ENCODE results near the gene DENND2D.
"Not testable (repeated sequence)": the region's sequence is repeated elsewhere in the genome, so short reads cannot be mapped to it uniquely, and the experiment has no call there.

DENND2D gene

DNA sequence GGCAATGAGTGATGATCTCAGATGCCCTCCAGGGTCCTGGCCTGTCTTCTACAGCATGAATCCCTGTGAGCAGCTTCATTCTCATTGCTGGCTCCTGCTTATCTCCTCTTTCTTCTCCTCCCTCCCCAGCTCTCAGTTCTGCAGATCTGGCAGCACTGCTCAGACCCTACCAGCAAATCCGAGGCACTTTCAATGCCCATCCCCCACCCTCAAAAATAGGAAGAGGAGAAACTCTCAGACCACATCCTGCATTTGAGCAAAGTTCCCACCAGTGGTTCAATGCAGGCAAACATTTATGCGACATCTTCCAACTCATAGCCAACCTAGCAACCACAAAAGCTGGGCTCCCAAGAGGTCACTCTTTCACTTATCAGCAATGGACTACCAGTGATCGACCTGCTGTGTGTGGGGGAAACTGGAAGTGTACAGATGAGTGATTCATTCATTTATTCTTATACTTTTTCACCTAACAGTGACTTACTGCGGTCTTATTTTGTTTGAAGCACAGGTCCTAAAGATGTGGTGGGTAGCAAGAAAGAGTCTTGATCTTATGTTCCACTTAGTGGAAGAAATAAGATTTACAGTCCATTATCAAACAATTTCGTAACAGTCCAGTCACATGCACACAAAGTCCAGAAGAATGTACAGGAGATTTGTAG is 21.3 kb upstream of the DENND2D start:
- no peak for DNase-seq

DNA sequence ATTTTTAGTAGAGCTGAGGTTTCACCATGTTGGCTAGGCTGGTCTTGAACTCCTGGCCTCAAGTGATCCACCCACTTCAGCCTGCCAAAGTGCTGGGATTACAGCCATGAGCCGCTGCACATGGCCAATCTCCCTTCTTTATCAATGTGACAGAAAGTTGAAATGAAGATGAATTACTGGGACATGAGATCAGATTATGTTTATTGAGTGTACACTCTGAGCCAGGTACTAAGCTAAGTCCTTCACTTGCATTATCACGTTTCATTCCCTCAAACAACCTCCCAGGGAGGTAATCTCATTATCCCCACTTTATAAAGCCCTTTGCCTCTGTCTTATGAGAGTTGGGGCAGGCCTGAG is 20.8 kb upstream of the DENND2D start:
- no peak for DNase-seq

DNA sequence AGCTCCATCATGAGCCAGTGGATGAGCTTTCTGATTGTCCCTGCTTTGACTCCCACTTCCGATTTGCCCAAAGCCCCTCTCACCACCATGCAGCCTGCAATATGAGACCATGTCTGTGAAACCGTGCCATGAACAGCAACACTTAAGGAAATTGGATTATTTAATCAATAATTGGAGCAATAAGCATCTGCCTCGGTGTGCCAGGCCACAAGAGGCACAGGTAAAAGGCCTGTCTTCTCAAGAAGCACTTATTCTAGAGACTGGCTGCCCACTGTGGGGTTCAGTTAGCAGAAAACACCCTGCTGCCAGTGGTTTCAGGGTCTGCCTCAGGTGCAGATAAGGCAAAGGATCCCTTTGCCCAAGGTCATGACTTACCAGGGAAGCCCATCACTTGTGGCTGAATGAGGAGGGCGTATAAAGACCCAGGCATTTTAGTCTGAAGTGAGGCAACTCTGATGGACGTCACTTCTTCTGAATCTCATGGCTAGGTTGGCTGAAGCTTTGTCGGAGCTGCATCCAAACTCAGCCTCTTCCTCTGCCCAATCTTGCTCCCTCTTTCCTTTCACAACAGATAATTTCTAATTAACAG is 19.9 kb upstream of the DENND2D start:
- no peak for DNase-seq

DNA sequence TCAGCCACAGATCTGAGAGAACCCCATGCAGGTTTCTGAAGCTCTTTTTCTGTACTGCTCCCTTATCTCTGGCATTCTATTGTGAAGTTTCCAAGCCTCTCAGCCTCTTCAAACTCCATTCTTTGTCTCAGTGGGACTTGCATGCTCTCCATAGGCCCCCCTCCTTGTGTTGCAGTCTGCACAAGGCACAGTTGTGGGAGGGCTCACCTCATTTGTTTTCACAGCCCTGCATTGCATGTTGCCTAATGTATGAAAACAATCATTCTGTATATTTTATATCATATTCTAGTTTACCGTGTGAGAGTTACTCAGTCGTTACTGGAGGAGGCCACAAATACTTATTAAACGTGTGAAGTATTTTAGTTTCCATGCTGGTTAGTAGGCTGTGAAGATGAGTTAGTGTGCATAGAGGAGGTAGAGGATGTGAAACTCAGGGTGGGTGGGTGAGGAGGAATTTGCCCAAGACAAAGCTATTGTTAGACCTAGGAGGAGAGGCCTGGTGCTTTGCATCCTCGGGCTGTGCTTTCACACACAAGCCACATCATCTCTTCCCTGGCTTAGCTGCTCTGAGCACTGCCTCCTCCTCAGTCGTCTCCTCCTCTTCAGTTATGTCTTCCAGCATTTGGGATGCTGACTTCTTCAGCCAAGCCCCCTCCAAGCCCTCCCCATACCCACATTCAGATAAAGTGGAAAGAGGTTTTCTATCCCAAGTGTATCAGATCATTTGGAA is 19.3 kb upstream of the DENND2D start:
- DNase-seq, result no peak

DNA sequence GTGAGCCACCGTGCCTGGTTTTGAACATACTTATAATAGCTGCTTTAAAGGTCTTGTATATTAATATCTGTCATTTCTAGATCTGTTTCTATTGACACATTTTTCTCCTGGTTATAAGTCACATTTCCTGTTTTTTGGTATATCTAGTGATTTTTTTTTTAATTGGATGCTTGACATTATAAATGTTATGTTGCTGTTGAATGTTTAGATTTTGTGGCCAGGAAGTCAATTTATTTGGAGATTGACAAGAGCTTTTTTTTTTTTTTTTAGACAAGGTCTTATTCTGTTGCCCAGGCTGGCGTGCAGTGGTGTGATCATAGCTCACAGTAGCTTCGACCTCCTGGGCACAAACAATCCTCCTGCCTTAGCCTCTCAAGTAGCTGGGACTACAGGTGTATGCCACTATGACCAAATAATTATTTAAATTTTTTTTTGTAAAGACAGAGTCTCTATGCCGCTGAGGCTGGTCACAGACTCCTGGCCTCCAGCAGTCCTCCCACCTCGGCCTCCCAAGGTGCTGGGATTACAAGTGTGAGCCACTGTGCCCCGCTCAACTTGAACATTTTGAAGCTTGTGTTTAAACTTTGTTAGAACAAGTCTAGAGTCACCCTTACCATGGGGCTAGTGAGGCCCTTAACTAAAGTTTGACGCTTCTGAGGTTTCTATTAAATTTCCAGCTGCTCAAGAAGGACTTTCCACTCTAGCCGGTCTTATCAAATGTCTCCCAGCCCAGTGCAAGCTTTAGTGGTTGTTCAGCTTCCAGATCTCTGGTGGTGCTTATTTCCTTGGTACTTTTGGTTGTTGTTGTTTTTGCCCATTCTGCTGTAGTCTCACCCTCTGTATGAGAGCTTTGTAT is 18.5 kb upstream of the DENND2D start:
- DNase-seq, result no peak

DNA sequence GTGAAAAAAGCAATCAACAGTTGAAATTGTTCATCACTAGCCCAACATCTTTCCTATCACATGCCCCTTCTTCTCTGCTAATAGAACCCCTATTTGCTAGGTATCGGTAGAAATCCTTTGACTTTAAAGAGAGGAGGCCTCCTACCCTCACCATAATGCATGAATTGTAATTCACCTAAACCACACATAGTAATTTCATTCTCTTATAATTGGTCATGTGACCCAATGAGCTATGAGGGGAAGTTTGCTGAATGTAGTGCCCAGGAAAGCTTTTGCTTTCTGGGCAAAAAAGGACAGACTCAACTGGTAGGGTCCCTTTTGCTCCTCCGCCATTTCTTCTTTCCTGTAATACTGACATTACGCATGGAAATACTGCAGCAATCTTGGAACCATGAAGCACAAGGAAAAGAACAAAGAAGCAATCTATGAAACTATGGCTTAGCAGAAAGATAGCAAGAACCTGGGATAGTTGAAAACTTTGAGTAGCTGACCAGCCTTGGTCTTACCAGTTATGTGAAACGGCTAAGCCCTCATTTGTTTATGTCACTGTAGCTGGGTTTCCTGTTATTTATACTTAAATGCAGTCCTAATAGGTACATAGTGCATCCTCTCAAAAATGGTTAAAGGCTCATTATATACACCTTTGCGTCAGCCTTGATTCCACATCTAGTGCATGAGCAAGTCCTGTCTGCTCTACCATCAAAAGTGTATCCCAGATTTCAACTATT is 16.9 kb upstream of the DENND2D start:
- no peak for DNase-seq

DNA sequence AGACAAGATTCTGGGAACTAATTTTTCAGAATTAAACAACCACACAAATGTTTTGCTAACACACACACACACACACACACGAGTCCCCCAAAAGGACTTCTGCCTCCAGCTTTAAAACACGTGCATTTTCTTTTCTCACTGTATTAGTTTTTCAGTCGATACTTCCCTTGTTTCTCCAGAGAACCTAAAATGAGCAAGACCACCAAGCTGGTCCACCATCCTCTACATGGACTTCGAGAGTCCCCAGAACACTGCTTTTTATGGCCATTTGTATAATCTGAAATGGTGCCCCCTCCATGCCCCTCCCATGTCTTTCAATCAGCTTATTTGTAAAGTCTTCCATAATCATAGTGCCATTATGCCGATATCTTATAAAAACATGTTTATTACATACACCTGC is 16.3 kb upstream of the DENND2D start:
- DNase-seq, result no peak

DNA sequence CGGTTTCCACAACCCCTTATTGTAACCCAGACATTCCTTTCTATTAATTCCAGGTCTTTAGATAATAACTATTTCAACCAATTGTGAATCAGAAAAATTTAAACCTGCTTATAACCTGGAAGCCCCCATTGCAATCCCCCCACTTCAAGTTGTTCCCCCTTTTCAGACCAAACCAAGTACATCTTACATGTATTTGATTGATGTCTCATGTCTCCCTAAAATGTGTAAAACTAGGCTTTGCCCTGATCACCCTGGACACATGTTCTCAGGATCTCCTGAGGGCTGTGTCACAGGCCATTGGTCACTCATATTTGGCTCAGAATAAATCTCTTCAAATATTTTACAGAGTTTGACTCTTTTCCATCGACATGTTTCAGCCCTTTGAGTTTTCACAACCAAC is 14.8 kb upstream of the DENND2D start:
- not testable (repeated sequence) for DNase-seq

DNA sequence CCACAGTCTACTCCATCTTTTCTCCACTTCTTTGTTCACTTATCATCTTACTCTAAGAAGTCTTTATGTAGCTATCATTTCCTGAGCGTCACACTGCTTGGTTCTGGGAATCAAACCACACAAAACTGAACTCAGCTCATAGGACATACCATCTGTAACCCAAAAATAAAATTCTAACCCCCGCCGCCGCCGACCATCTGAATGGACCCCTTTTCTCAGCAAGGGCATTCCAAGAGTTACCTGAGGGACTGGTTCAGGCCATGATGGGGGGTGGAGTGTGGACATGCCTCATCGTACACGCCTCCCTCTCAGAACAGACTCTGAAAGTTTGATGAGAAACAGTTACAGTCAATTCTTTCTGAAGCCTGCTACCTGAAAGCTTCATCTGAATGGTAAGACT is 14.4 kb upstream of the DENND2D start:
- no peak for DNase-seq

DNA sequence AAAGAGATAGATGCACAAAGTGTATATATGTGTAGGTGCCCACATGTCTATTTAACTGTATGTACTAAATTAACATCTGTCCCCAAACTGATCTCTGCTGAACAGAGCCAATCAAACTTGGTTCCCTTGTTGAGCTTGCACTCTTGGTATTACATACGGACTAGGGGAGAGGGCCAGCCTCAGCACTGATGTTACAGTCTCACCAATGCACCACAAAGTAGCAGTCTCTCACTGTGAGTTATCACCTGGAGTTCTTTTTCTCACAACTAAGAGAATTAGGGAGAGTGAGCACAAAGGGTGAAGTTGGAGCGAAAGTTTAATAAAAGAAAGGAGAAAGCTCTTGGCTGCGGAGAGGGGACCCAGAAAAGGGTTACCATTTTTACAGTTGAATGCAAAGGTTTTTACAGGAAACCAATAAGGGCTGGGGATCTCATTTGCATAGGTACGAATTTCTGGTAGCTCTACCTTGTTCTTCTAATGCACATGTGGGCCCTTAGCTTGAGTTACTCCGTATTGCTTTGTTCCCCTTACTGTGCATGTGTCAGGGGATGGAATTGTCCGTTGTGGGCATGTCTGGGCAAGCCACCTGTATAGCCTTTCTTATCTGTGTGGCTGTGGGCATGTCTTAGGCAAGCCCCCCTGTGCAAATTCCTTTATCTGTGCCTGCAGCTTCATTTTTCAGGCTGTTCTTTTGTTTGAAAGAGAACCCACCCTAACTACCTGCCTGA is 13.8 kb upstream of the DENND2D start:
- DNase-seq, result no peak

DNA sequence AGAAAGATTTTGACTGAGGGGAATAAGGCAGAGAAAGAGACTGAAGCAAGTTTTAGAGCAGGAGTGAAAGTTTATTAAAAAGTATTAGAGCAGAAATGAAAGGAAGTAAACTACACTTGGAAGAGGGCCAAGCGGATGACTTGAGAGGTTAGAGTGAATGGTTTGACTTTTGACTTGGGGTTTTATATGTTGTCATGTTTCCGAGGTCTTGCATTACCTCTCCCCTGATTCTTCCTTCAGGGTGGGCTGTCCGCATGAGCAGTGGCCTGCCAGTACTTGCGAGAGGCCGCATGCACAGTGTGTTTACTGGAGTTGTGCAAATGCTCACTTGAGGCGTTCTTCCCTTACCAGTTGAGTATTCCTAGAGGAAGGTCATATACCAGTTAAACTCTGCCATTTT is 13.0 kb upstream of the DENND2D start:
- no peak for DNase-seq

DNA sequence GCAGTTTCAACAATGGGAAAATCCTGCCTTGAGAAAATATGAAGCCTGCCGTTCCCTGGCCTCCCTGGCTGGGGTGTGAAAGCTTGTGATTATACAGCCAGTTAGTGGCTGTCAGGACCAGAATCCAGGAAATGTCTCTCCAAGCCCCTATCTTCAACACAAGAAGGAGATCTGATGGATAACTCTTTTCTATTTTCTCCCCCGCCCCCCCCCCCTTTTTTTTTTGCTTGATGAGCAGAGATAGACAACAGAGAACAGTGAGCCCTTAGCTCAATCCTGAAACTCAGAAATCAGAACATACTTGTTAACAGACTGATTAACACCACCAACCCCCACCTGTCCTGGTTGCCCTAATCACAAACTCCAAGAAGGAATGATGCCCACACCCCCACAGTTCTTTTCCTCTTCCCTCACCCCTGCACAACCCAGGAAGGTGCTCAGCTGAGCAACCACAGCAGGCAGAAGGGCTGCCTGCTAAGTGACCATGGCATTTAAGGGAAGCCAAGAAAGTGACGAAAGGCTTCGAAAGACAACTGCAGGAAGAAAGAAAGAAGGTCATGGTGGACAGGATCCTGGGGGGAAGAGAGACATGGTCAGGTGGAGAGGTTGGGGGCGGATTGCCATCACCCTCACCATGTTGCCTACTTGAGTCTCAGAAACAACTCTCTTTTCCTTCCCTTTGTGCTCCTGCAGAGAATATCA is 12.3 kb upstream of the DENND2D start:
- no peak for DNase-seq

DNA sequence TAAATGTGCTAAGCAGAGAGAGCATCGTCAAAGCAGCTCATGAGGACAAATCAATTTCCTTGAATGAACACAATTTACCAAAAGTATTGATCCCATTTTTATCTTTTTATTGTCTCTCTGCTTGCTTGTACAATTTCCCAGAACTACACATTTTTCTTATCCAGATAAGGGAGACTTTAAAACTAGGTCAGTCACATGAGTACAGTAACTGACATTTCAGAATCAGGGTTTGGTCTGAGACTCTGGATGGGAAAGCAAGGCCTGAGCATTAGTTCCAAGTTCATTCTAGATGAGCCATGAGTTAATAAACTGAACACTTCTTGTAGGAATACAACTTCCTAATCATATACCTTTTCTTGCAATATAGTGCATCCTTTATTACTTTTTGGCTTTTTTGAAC is 11.5 kb upstream of the DENND2D start:
- DNase-seq, result no peak

DNA sequence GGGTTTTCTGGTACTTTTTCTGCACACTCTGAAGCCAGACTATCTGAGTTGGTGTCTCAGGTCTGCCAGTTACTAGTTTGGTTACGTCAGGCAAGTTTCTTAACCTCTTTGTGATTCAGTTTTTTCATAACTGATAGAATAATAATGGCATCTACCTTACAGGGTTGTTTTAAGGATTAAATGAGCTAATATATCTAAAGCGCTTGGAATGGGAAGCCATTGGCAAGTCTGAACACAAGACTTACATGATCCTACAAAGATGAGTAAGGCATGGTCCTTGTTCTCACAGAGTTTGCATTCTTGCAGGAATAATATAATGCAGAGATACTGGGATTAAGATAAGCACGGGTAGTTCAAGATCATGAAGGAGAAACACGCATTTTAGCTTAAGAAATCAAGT is 9.2 kb upstream of the DENND2D start:
- DNase-seq, result no peak

DNA sequence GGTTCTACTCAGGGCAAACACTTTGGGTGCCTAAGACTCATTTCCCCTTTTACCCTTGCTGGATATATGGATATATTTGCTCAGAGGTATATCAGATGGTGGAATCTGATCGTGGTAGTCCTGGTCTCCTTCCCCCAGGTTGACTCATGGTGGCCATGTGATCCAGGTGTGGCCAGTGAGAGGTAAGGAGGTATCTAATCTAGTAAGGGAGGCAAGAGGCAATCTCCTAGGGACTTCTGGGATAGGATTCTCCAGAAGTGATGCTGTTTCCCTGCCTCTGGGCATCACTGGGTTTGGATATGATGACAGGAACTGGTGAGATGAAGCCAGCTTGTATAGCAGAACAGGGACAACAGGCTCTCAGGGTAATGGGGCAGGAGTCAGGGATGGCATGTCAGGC is 8.5 kb upstream of the DENND2D start:
- DNase-seq, result no peak

DNA sequence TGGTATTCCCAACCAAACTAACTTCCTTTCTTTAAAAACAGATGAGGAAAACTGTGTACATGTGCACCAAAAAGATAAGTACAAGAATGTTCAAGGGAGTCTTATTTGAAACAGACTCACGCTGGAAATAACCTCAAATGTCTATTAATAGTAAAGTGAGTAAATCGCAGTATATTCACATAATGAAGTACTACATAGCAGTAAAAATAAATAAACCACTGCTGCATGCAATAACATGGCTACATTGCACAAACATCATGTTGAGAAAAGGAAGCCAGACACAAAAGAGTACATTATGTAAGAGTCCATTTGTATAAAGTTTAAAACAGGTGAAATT is 5.2 kb upstream of the DENND2D start:
- no peak for DNase-seq

DNA sequence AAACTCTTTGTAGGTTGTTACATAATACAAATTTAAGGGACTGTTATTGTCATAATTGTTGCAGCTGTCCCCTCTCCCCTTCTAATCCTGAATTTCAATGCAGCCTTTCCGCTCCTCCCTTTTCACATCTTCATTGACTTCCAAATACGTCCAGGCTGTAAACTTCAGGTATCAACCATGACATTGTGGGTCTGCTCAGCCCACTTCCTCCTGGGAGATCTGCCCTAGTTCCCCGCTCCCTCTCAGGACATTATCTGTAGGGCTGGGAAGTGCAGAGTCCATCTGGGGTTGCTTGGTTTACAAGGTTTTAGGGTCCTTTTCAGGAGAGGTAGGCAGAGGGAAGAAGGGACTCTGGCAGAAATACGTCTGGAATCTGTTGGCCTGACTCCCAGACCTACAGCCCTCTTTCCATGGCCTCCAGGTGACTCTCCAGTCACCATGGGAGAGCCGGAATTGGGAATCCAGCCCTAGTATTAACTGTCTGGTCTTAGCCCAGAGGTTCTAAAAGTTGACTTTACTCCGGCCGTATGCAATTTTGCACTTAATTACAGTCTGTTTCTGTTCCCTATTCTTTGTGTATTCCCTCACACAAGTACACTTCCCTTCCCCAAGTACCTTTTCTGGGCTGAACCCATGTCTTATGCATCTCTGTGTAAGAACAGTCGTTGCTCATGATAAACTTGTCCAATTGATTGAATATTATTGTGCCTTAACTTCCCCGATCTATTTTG is 4.7 kb upstream of the DENND2D start:
- DNase-seq, result no peak

DNA sequence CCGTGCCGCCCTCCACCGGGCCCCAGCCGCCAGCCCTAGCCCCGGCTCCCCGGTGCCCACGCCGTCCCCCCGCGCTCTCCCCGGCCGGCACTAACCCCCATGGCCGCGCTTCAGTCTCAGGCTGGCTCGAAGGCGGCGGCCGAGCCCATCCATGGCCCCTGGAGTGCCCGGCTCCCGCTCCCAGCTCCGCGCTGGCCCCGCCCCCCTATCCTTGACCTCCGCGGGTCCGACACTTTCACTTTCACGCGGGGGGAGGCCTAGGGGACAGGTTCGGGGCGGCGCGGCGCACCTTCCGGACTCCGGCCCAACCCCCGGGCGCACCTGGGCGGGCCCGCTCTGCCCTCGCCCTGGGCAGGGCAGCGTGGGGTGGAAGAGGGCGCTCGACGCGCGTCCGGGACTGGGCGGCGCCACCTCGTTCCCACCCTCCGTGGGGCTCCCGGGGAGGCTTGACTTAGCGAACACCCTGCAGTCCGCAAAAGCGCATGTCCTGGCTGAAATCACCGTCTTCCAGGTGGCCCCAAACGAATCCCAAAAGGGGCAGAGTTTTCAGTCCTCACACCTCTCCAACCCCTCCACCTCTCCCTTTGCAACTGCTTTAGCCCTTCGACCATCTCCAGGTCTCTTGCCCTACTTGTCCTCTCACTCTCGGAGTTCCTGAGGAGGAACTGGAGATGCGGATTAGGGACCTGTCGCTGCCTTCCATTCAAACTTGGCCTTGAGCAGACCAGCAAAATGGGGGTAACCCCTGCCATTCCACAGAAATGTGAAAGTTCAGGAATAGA is 3.9 kb upstream of the DENND2D start:
- no peak for DNase-seq

DNA sequence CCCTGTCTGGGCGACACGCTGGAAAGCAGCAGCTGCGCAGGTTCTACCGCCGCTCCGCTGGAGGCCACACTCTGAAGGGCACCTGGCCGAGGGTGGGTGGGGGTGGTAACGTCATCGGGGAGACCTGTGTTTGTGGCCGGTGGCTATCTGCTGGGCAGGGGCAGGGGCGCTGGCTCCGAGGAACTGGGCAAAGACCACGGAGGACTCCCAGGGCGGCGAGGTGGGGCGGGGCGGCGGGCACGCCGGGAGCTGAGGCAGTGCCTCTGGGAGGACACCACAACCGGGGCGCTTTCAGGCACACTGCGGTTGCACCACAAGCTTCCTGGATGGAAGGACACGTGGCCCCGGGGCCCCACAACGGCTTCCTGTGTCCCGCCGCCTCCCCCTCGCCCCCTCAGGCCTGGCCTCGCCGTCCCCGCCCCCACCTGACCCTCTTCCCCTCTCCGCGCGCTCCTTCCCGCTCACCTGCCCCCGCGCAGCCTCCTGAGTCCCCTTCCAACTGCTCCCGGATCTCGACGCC is 3.3 kb upstream of the DENND2D start:
- peak; percentile 9 for DNase-seq

Data from NCI-H2171 (cell line).